Right forelimb (tissue), 1 donor: ENCODE data around the gene FAU.

Experiments used
- DNase-seq: peaks from one replicate; pipeline ENCODE4 v3.0.0-alpha.2; 2018

The FAU gene

DNA sequence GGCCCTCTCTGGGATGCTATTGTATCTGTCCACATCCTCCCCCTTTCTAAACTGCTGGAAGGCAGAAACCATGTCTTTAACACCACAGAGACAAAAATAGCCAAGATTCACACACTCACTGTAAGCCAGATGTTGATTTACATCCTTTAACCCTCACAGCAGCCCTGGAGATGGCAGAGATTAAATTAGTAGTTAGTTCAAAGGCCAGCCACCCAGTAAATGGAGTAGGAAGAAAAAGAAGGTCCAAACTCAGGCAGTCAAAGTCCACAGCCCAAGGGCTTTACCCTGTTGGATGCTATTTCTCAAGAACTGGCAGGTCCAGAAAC is 2.3 kb downstream of the FAU start:
- DNase-seq, result peak; percentile 2

DNA sequence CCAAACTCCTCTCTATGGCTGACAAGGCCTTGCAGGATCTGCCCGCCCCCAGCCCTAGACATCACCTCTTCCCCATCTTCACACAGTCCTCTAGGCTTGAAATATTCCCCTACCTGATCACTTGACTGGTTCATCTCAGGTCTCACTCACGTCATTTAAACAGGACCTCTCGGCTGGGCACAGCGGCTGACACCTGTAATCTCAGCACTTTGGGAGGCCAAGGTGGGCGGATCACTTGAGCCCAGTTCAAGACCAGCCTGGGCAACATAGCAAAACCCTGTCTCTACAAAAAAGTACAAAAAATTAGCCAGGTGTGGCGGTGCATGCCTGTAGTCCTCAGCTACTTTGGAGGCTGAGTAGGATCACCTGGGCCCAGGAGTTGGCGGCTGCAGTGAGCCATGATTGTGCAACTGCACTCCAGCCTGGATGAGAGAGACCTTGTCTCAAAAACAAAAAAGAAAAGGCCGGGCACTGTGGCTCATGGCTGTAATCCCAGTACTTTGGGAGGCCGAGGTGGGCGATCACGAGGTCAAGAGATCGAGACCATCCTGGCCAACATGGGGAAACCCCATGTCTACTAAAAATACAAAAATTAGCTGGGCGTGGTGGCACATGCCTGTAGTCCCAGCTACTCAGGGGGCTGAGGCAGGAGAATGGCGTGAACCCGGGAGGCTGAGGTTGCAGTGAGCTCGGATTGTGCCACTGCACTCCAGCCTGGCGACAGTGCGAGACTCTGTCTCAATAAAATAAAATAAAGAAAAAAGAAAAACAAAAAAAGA is 2.9 kb downstream of the FAU start:
- peak; percentile 34 for DNase-seq

DNA sequence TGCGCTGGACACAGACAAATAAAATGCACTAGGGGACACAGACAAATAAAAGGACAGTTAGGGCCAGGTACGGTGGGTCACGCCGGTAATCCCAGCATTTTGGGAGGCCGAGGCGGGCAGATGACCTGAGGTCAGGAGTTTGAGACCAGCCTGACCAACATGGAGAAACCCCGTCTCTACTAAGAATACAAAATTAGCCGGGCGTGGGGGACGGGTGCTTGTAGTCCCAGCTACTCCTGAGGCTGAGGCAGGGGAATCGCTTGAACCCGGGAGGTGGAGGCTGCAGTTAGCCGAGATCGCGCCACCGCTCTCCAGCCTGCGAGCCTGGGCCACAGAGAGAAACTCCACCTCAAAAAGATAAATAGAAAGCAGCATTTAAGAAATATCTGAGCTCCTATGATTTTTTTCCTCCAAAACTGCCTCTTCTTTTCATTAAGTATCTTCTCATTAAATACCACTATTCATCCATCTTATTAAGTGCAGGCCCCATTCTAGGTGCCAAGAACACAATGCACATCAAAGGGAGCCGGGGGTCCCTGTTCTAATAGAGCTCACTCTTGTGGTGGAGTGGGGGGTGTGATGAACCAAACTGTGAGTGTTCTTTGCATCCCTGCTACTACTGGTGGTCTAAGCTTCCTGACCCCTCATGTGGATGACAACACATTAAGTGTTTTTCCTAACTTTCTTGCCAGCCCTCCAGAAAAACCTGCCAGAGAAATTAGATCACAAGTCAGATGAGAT is 3.7 kb downstream of the FAU start:
- DNase-seq, result no peak

DNA sequence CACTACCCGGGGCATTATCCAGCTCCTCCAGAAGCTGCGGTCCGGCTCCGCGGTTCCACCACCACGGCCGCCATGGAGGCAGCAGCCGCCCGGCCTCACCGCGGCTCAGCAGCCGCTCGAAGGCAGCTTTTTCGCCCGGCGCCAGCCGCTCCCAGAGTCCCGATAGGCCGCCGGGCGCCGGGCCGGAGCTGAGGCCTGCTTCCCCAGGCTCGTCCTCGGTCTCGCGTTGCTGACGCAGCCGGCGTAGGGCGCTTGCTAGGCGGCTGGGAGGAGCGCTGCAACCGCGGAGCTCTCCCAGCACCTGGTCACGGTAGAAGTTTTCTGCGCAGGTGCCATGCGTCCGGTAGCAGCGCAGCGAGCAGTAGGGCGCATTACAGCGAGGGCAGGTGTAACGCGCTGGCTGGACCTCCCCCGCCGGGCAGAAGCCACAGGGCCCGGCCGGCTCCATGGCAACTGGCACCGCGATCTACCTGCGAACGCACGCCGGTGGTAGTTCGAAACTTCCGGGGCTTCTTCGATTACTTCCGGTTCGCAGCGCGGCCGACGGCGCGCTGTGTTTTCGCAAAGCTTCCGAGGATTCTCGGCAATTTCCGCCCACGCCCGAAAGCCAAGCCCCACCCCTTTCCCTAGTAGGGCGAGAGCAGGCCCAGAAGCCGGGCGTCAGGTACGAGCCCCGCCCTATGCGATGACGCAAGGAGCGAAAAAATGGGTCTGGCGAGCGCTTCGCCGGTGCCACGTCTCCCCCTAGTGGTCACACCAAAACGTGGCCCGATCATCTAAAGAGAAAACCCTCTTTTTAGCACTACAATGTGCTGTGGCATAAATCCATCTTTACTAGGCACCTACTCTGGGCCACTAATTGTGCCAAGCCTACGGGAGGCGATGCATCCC is 4.5 kb downstream of the FAU start, which contains the start of gene ZNHIT2:
TSS of gene ZNHIT2 (minus strand) at position 496 of the 891 bp plus-strand sequence. CDS start at position 448, 48 bp downstream.
- DNase-seq, result peak; percentile 99

DNA sequence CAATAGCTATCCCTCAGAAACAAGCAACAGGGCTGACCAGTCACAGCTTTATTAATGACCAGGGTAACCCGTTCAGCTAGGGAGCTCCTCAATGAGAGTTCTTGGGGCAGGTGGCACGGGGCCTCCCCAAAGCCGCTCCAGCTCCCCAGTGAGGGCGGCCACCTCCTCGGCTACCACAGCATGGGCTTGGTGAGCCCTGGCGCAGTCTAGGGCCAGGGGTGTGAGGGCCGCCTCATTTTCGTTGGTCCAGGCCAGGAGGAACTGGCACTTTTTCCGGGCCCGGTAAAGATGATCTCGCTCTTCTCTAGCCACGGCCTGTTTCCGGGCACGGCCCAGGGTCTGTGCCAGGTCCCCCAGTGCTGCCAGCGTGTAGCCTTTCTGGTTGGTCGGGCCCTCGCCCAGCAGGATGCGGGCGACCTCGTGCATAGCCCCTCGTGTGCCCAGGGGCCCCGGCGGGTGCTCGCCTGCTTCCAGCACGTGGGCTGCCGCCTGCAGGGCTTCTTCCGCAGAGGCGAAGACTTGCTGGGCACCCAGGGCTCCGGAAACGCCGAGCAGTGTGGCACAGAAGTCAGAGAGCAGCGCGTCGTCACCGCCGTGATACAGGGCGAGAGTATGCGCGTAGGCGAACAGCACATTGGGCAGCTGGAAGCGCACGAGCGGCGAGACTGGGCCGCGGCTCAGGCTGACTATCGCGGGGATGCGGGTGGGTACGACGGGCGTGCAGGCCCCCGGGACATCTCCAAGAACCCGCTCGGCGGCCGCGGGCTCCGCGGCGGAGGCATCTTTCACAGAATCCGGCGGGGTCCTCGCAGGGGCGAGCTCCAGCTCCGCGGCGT is 5.3 kb downstream of the FAU start:
- DNase-seq, result no peak

DNA sequence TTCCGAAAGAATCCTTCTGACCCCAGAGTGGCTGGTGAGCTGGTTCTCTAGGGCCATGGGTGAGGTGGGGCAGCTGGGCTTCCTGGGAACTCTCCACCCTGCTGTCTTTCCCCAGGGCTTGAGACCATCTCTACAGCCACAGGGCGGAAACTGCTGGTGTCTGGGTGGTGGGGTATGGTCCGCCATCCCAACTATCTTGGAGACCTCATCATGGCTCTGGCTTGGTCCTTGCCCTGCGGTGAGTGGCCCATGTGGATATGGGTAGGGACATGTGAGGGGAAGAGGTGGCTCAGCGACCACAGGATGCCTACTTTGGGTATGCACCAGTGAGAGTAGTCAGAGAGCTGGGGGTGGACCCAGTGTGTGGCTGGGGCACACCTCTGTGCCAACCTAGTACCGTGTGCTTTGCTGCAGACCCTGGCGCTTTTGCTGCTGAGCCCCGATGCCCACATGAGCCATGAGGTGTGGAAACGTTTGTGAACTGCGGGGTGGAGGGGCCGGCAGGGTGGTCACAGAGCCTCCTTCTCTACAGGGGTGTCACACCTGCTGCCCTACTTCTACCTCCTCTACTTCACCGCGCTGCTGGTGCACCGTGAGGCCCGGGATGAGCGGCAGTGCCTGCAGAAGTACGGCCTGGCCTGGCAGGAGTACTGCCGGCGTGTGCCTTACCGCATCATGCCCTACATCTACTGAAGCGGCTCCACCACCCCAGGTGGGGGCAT is 6.4 kb downstream of the FAU start:
- no peak for DNase-seq

DNA sequence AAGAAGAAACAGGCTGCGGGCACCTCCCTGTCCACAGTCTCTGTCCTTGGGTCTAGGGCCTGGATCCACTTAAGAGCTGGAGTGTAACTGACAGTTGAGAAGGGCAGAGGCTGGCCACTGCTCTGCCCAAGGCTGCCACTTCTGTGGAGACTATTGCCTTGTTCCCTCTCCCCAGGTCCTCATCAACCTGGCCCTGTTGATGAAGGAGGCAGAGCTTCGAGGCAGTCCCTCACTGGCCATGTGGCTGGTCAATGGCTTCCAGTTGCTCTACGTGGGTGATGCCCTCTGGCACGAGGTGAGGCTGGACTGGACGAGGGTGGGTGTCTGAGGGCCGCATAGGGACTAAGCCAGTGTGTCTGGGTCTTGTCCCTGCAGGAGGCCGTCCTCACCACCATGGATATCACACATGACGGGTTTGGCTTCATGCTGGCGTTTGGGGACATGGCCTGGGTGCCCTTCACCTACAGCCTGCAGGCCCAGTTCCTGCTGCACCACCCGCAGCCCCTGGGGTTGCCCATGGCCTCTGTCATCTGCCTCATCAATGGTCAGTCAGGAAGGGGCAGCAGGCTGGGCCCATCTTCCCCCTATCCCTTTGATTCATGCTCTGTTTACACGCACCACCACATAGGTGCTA is 7.3 kb downstream of the FAU start:
- DNase-seq, result no peak

DNA sequence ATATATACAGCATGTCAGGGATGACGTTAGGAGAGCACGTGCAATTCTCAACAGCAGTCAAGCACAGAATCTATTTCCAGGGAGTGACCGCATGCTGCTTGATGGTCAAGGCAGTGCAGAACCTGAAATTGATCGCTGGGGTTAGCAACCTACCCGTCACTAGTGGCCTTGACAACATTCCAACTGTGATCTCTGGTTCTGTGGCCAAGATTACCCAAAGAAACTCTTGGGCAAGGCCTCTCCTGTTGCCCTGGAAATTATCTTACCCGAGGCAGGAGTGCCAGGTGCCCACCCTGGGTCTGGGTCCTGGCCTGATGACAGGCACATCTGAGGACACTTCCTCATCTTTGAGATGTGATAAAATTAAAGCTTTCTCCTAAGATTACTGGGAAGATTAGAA is 8.1 kb downstream of the FAU start:
- DNase-seq, result no peak

DNA sequence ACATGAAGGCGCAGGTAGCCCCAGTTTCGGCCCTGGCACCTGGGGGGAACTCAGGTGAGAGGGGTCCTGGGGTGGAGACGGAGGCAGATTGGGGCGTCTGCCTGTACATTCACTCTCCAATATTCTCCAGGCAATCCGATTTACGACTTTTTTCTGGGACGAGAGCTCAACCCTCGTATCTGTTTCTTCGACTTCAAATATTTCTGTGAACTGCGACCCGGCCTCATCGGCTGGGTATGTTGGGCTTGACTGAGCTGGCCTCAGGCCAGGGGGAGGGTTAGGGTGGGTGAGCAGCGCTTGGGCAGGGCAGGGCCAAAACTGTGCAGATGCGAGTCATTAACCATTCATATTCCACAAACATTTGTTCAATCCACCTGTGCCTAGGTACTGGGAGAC is 8.6 kb downstream of the FAU start:
- no peak for DNase-seq

DNA sequence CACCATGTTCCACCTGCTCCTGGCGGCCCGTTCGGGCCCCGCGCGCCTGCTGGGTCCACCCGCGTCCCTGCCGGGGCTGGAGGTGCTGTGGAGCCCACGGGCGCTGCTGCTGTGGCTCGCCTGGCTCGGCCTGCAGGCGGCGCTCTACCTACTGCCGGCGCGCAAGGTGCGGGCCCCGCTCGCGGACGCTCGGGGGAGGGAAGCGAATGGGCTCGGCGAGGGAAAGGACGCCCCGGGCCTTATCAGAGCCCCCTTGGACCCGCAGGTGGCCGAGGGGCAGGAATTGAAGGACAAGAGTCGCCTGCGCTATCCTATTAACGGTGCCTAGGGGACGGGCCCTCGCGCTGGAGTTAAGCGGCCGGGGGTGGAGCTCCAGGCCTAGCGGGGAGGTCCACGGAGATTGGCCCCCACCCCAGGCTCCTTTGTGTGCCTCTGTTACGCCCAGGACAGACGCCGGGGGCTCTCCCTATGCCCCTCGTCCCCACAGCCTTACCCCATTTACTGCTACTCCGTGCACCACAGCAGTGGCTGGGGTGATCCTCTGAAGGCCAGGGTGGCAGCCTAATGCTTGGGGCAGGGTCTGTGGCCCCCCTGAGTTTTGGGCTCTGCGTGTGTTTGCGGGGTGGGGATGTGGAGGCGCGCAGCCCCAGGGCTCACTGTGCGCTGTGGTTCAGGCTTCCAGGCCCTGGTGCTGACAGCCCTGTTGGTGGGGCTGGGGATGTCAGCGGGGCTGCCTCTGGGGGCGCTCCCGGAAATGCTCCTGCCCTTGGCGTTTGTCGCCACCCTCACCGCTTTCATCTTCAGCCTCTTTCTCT is 9.2 kb downstream of the FAU start:
- no peak for DNase-seq

DNA sequence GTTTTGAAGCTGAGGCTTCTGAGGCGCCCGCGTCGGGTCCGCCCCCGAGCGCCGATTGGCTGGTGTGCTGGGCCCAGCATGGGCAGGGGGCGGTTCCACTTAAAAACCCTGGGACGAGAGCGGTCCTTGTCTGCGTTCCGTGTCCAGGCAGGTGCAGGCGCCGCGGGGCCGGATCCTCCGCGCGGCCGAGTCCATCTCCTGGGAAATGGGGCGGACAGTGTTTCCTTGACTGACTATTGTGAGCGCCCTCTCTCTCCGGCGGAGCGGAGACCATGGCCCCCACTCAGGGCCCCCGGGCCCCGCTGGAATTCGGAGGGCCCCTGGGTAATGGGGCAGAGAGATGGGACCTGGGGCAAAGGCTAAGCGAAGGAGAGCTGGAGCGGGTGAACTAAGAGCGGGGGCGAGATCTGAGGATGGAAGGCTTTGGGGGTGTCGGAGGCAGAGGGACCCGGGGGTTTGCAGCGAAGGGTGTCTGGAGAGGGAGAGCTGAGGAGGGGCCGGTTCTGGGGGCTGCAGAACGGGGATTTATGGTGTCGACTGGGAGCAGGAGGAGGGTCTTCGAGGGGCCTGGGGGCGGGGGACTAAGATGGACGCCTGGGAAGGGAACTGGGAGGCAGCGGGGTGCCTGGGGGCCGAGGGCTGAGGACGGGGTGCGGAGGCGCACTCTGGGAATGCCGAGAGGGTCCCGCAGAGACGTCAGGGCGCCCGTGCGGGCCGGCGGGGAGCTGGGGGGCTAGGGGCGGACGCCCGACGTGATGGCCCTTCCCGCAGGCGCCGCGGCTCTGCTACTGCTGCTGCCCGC is 10.0 kb downstream of the FAU start, which contains the start of gene TM7SF2:
TSS of gene TM7SF2 (plus strand) at position 129 of the 802 bp plus-strand sequence. CDS start at position 273, 144 bp downstream.
- peak; percentile 89 for DNase-seq

DNA sequence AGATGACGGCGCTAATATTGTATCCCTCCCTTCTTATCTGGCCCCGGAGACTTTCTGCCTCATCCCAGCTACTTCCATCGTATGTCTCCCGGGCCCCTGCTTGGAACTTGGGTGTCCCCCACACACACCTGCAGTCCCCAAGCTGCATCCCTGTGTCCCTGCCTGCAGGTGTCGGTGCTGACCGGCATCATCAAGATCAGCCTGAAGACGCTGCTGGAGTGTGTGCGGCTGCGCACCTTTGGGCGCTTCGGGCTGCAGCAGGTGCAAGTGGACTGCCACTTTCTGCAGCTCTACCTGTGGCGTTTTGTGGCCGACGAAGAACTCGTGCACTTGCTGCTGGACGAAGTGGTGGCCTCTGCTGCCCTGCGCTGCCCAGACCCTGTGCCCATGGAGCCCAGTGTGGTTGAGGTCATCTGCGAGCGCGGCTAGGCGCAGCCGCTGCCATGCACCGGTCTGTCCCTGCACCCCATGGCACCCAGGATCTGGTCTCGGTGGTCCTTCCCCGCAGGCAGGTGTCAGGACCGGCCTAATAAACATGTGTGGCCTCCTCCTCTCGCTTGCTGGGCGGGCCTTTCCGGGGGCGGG is 10.7 kb downstream of the FAU start:
- no peak for DNase-seq

DNA sequence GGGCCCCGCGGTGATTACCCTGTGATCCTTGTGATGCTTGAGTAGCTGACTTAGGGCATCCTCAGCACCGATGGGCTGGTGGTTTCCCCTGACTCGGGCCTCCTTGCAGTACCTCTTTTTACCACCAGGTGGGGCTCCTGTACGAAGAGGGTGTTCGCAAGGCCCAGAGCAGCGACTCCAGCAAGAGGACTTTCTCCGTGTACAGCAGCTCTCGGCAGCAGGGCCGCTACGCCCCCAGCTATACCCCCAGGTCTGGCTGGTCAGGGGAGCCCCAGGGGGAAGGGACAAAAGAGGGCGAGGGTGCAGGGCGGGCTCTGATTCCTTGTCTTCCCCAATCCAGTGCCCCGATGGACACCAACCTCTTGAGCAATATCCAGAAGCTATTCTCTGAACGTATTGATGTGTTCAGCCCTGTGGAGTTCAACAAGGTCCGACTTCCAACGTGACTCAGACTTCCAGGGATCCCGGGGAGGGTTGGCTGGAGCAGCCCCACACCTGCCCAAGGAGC is 11.5 kb downstream of the FAU start:
- peak; percentile 93 for DNase-seq

DNA sequence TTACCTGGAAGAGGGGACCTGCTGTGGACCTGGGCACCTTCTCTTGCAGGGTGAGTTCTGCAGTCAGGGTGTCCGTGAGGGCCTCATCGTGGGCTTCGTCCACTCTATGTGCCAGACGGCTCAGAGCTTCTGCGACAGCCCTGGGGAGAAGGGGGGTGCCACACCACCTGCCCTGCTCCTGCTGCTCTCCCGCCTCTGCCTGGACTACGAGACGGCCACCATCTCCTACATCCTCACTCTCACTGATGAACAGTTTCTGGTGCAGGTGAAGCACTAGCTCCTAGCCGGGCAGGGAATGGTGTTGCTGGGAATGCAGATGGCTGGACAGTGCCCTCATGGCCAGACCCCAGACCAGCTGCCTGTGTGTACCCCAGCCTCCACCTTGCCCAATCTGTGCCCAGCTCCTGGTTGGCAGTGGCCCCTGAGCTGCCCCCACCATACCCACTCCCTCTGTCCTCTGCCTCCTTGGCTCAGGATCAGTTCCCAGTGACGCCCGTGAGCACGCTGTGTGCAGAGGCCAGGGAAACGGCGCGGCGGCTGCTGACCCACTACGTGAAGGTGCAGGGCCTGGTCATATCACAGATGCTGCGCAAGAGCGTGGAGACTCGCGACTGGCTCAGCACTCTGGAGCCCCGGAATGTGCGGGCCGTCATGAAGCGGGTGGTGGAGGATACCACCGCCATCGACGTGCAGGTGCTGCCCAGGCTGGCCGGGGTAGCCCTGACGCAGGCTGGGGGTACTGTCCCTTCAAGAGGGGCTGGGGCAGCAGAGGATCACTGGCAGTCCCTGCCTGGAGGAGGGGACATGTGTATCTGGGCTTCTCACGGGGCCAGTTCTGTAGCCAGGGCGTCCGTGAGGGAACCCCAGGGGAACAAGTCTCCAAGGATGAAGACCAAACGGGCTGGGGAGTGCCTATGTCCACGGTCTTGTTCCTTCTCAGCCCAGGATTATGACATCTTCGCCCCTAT is 12.4 kb downstream of the FAU start:
- DNase-seq, result no peak

DNA sequence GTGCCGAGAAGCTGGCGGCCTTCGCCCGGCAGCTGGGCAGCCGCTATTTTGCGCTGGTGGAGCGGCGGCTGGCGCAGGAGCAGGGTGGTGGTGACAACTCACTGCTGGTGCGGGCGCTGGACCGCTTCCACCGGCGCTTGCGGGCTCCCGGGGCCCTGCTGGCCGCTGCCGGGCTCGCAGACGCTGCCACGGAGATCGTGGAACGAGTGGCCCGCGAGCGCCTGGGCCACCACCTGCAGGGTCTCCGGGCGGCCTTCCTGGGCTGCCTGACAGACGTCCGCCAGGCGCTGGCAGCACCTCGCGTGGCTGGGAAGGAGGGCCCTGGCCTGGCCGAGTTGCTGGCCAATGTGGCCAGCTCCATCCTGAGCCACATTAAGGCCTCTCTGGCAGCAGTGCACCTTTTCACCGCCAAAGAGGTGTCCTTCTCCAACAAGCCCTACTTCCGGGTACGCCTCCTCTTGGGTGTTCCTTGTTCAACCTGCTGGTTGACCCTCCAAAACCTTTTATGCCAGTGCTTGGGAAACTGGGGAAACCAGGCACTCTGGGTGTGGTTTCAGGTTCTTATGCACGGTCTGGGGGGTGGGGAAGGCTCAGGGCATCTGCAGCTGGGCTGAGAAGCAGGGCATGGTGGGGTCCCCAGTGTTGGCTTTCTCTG is 13.3 kb downstream of the FAU start:
- no peak for DNase-seq

DNA sequence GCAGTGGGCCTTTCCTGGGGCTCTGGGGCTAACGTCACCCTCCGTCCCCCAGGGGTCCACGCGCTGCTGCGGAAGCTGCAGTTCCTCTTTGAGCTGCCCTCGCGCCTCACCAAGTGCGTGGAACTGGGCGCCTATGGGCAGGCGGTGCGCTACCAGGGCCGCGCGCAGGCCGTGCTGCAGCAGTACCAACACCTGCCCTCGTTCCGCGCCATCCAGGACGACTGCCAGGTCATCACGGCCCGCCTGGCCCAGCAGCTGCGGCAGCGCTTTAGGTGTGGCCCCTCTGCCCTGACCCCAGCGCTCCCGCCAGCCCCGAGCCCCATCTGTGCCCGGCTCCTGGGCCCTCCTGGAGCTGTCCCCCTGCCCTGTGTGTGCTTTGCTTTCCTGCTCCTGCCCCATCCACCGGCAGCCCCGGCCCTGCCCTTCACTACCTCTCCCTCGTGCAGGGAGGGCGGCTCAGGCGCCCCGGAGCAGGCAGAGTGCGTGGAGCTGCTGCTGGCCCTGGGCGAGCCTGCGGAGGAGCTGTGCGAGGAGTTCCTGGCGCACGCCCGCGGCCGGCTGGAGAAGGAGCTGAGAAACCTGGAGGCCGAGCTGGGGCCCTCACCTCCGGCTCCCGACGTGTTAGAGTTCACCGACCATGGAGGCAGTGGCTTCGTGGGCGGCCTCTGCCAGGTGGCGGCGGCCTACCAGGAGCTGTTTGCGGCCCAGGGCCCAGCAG is 14.0 kb downstream of the FAU start:
- DNase-seq, result no peak
